Measurements from ENCODE around the gene CCDC167. TPM values are rescaled to one million over a fixed set of nuclear protein-coding genes. Genes with fewer than 3 reads are reported as not detected.

CCDC167 gene
- total RNA-seq, 4 donors from 2014 or later: 24.7 to 40.3 (median 26.6) TPM; not detected in 1

DNA sequence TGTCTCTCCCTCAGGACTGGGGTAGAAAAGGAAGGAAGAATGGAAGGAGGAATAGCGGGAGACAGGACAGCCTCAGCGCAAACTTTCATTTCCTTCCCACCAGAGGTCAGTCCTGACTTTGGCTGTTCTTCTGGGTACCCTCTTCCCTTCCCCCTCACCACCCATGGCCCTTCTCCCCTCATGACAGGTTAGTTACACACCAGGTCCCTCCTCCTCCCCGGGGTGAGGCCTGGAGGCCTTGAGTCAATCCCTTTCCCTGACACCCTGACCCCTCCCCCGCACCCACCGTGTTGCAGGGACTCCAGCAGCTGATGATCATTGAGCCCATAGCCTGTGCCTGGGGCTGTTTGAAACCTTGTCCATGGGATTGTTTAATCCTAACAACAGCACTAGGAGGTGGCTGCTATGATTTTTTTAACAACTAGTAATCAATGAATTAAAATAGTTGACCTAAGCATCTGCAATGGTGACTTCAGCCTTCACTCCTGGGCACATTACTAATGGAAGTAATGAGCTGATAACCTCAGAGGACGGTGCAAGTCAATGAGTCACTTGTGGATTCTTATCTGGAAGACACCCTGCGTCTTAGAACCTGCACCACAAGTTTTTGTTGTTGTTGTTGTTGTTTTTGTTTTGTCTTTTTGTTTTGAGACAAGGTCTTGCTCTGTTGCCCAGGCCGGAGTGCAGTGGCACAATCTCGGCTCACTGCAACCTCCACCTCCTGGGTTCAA, 46.6 kb upstream of the CCDC167 start:
- WGBS, 2 donors: 66 to 76% methylated on average over 9 of the region's 9 CpGs
- TF ChIP-seq, protein P1, sequence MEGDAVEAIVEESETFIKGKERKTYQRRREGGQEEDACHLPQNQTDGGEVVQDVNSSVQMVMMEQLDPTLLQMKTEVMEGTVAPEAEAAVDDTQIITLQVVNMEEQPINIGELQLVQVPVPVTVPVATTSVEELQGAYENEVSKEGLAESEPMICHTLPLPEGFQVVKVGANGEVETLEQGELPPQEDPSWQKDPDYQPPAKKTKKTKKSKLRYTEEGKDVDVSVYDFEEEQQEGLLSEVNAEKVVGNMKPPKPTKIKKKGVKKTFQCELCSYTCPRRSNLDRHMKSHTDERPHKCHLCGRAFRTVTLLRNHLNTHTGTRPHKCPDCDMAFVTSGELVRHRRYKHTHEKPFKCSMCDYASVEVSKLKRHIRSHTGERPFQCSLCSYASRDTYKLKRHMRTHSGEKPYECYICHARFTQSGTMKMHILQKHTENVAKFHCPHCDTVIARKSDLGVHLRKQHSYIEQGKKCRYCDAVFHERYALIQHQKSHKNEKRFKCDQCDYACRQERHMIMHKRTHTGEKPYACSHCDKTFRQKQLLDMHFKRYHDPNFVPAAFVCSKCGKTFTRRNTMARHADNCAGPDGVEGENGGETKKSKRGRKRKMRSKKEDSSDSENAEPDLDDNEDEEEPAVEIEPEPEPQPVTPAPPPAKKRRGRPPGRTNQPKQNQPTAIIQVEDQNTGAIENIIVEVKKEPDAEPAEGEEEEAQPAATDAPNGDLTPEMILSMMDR (IDR thresholded peaks at IDR 0.05): no peak
- TF ChIP-seq POLR2A (IDR thresholded peaks at IDR 0.05): no peak
- no peak for DNase-seq
- H3K27me3 ChIP-seq: no peaks in the 10 kb centered on the region
- H3K36me3 ChIP-seq: no peaks in the 10 kb centered on the region
- H3K27ac ChIP-seq: no peak overlapping the region
- H3K4me3 ChIP-seq (replicated peaks in 1 of 3): no peak overlapping the region
- no peaks in the 10 kb centered on the region for H3K9me3 ChIP-seq
- H3K4me1 ChIP-seq: no peaks in the 10 kb centered on the region
- intact Hi-C loops (cut with DNase I): no loop called here

DNA sequence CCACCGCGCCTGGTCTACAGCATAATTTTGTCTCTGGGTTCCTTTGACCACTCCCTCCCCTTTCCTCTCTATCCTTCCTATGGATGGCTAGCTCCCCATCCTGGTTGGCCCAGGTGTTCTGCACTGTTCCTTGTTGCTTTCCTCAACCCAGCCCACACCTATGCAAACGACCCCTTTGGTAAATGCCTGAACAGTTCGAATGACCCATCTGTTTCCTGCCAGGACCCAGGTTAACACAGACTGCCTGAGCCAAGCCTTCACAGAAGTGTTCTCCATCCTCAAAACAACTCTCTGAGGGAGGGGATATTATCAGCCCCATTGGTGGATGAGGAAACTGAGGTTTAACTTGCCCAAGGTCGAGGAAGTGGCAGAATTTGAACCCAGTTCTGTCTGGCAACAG, 44.8 kb upstream of the CCDC167 start:
- Histone ChIP-seq H3K27me3 (no peaks in the 10 kb centered on the region), H3K9me3 (no peaks in the 10 kb centered on the region), H3K4me1 (no peaks in the 10 kb centered on the region), H3K36me3 (no peaks in the 10 kb centered on the region), H3K4me3 (replicated peaks in 1 of 3) (no peak overlapping the region), H3K27ac (no peak overlapping the region)
- DNase-seq: no peak
- WGBS, 2 donors: 78 to 80% methylated on average over 5 of the region's 5 CpGs
- TF ChIP-seq POLR2A (IDR thresholded peaks at IDR 0.05): no peak
- TF ChIP-seq, protein P1 (IDR thresholded peaks at IDR 0.05): no peak
- intact Hi-C loops (cut with DNase I): no loop called here

DNA sequence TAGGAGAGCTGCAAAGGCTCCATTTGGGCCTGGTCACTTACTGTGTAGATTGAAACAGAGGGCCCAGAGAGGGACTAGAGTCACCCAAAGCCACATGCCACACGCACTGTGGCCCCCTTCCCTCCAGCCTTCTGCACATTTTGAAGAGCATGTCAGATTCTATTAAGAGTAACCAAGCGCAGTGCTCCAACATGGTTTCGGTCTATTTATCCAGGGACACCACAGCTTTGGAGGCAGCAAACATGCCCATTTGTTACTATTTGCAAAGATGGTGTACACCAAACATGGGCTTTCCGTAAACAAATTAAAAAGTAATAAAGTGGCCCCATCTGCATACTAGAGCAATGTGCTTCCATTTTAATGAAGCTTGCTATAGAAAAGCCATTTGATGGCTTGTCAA, 43.7 kb upstream of the CCDC167 start:
- no peak for DNase-seq
- no peaks in the 10 kb centered on the region for H3K36me3 ChIP-seq
- no peak for TF ChIP-seq POLR2A (IDR thresholded peaks at IDR 0.05)
- TF ChIP-seq, protein P1 (IDR thresholded peaks at IDR 0.05): no peak
- intact Hi-C loops (cut with DNase I): no loop called here
- no peak overlapping the region for H3K4me3 ChIP-seq (replicated peaks in 1 of 3)
- H3K27me3 ChIP-seq: no peaks in the 10 kb centered on the region
- H3K27ac ChIP-seq: no peak overlapping the region
- no peaks in the 10 kb centered on the region for H3K9me3 ChIP-seq
- 81 to 86% methylated on average over 4 of the region's 4 CpGs for WGBS, 2 donors
- no peaks in the 10 kb centered on the region for H3K4me1 ChIP-seq

DNA sequence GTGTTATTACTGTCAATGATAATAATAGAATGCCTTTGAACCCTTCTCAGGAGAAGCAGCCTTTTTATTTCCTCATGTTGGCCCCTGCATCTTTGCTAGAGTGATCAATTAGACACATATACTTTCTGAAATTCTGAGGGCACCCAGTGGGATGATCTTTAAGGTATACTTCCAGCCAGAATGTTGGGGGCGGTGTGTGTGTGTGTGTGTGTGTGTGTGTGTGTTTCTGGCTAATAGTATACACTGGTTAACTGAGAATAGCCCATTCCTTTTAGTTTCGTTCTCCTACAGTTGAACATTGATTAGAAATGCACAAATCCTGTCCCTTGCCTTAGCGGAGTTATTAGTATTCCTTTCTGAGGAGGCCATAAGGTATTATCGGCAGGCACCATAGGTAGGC, 41.7 kb upstream of the CCDC167 start:
- Histone ChIP-seq H3K4me3 (replicated peaks in 1 of 3) (no peak overlapping the region), H3K36me3 (no peaks in the 10 kb centered on the region), H3K4me1 (peaks cover 0 to 4% of the 10 kb centered on the region in 2 donors), H3K27me3 (no peaks in the 10 kb centered on the region), H3K27ac (no peak overlapping the region), H3K9me3 (no peaks in the 10 kb centered on the region)
- intact Hi-C loops (cut with DNase I): no loop called here
- no peak for DNase-seq
- 91 to 94% methylated on average over 4 of the region's 4 CpGs for WGBS, 2 donors
- TF ChIP-seq, protein P1 (IDR thresholded peaks at IDR 0.05): no peak
- no peak for TF ChIP-seq POLR2A (IDR thresholded peaks at IDR 0.05)

DNA sequence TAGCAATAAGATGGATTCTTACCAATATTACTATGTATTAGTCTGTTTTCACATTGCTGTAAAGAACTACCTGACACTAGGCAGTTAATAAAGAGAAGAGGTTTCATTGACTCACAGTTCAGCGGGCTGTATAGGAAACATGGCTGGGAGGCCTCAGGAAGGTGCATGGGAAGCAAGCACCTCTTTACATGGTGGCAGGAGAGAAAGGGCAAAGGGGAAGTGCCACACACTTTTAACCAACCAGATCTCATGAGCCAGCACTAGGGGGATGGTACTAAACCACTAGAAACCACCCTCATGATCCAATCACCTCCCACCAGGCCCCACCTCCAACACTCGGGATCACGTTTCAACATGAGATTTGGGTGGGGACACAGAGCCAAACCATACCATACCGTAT, 40.7 kb upstream of the CCDC167 start:
- no peak overlapping the region for H3K27ac ChIP-seq
- H3K4me3 ChIP-seq (replicated peaks in 1 of 3): no peak overlapping the region
- no peaks in the 10 kb centered on the region for H3K9me3 ChIP-seq
- H3K36me3 ChIP-seq: no peaks in the 10 kb centered on the region
- no peaks in the 10 kb centered on the region for H3K27me3 ChIP-seq
- no peak for TF ChIP-seq POLR2A (IDR thresholded peaks at IDR 0.05)
- TF ChIP-seq, protein P1 (IDR thresholded peaks at IDR 0.05): no peak
- no peak for DNase-seq
- 63 to 75% methylated on average over 4 of the region's 4 CpGs for WGBS, 2 donors
- intact Hi-C loops (cut with DNase I): no loop called here
- H3K4me1 ChIP-seq: peaks cover 0 to 14% of the 10 kb centered on the region in 2 donors
